SK-N-SH (cell line): ENCODE data around the gene EBF3. TPM values are rescaled to one million over a fixed set of nuclear protein-coding genes. Genes with fewer than 3 reads are reported as not detected.

Source experiments
- CTCF ChIA-PET: fragments of 300-600, 350-600 bp; formaldehyde crosslinking; extraction: SDS; loops from one replicate; lab custom pipeline; 2021; lab: Yijun Ruan, JAX
- POLR2A ChIA-PET: fragments of 350-600 bp; sonication (Branson Sonifier 250); formaldehyde crosslinking; extraction: SDS; loops from one replicate; lab custom pipeline; 2020; ENCODE audit warnings: antibody characterized with exemption, inconsistent platforms; lab: Yijun Ruan, JAX
- DNase-seq: peaks from one replicate; pipeline ENCODE4 v3.0.0; 2012
- H2AFZ ChIP-seq: fragments of 200-600 bp; sonication (generic); 2 replicates; pipeline ENCODE4 v1.8.1; 2016; ENCODE audit warnings: antibody characterized with exemption, mild to moderate bottlenecking, low read depth
- H3F3A ChIP-seq: fragments of 200-600 bp; sonication (generic); replicated peaks from 2 replicates; pipeline ENCODE3; 2016; ENCODE audit warnings: antibody characterized with exemption, mild to moderate bottlenecking; ENCODE audit not compliant: insufficient read depth
- H3K27ac ChIP-seq, 2 experiments: fragments of 200-500 bp in 1 of 2; fragments of 200-600 bp in 1 of 2; sonication (Bioruptor generic) in 1 of 2; sonication (generic), shearing (Covaris generic) in 1 of 2; 2 replicates each; pipeline versions ENCODE4 v1.5.1 to v1.6.1; 2014 to 2016; ENCODE audit warnings: low read depth in 2 of 2, inconsistent platforms in 1 of 2, low read length in 1 of 2, mild to moderate bottlenecking in 1 of 2, mixed read lengths in 1 of 2
- H3K27me3 ChIP-seq: fragments of 200-600 bp; sonication (generic), shearing (Covaris generic); 2 replicates; pipeline ENCODE4 v1.6.1; 2016; ENCODE audit warnings: mixed run types; ENCODE audit not compliant: insufficient read depth
- H3K36me3 ChIP-seq, 2 experiments: fragments of 200-500 bp in 1 of 2; fragments of 200-600 bp in 1 of 2; sonication (Bioruptor generic) in 1 of 2; sonication (generic) in 1 of 2; replicated peaks in 1 of 2; 2 replicates each; pipeline versions ENCODE3 to v1.5.1; 2014 to 2016; ENCODE audit warnings: low read length in 1 of 2, mild to moderate bottlenecking in 1 of 2; ENCODE audit not compliant: insufficient read depth in 2 of 2, control insufficient read depth in 1 of 2
- H3K4me1 ChIP-seq, 2 experiments: fragments of 200-500 bp in 1 of 2; fragments of 200-600 bp in 1 of 2; sonication (Bioruptor generic) in 1 of 2; sonication (generic), shearing (Covaris generic) in 1 of 2; 2 replicates each; pipeline versions ENCODE4 v1.5.1 to v1.6.1; 2014 to 2016; ENCODE audit warnings: low read depth in 1 of 2, low read length in 1 of 2, mixed run types in 1 of 2; ENCODE audit not compliant: insufficient read depth in 2 of 2, control insufficient read depth in 1 of 2
- H3K4me2 ChIP-seq: fragments of 200-600 bp; sonication (generic), shearing (Covaris generic); 2 replicates; pipeline ENCODE4 v1.6.1; 2017; ENCODE audit warnings: mixed run types
- H3K4me3 ChIP-seq, 2 experiments: fragments of 200-500 bp in 1 of 2; fragments of 200-600 bp in 1 of 2; sonication (Bioruptor generic) in 1 of 2; sonication (generic), shearing (Covaris generic) in 1 of 2; 2 replicates each; pipeline versions ENCODE4 v1.5.1 to v1.8.1; 2014 to 2016; ENCODE audit warnings: low read depth in 2 of 2, inconsistent platforms in 1 of 2, low read length in 1 of 2, mild to moderate bottlenecking in 1 of 2, mixed read lengths in 1 of 2, moderate library complexity in 1 of 2
- H3K79me2 ChIP-seq: fragments of 200-600 bp; sonication (generic); 2 replicates; pipeline ENCODE4 v1.8.1; 2017; ENCODE audit warnings: mild to moderate bottlenecking; ENCODE audit not compliant: insufficient read depth
- H3K9ac ChIP-seq: fragments of 200-600 bp; sonication (generic); 2 replicates; pipeline ENCODE4 v1.6.1; 2017; ENCODE audit warnings: mixed run types
- H3K9me2 ChIP-seq: fragments of 200-600 bp; sonication (generic); 2 replicates; pipeline ENCODE4 v1.6.1; 2017; ENCODE audit warnings: mixed run types
- H3K9me3 ChIP-seq: fragments of 200-600 bp; sonication (generic); 2 replicates; pipeline ENCODE4 v1.6.1; 2017; ENCODE audit warnings: mixed run types, mild to moderate bottlenecking, moderate library complexity
- H4K20me1 ChIP-seq: fragments of 200-600 bp; sonication (generic); 2 replicates; pipeline ENCODE4 v1.6.1; 2017; ENCODE audit warnings: mild to moderate bottlenecking, mixed run types; ENCODE audit not compliant: insufficient read depth
- CHD2 ChIP-seq: fragments of 150-350 bp; IDR thresholded peaks from 2 replicates; pipeline ENCODE4 v1.6.1; 2018; ENCODE audit warnings: low read length; ENCODE audit not compliant: partially characterized antibody
- EP300 ChIP-seq, 2 experiments: IDR thresholded peaks; 2 replicates each; pipeline versions ENCODE4 v1.4.0 to v1.6.1; 2012; ENCODE audit warnings: borderline replicate concordance in 1 of 2, low read depth in 1 of 2, low read length in 1 of 2
- EZH2phosphoT487 ChIP-seq: fragments of 200-600 bp; sonication (generic); IDR thresholded peaks from 2 replicates; pipeline ENCODE4 v1.6.1; 2017; ENCODE audit warnings: low read depth, mixed run types, mild to moderate bottlenecking, antibody characterized with exemption, moderate library complexity, borderline replicate concordance
- FOSL2 ChIP-seq: IDR thresholded peaks from 2 replicates; pipeline ENCODE4 v1.4.0; 2012; ENCODE audit warnings: low read depth, mild to moderate bottlenecking, moderate library complexity, borderline replicate concordance
- FOXJ3 ChIP-seq: sonication (generic); formaldehyde crosslinking; IDR thresholded peaks from 2 replicates; pipeline ENCODE4 v1.5.1; 2020; ENCODE audit warnings: mild to moderate bottlenecking, missing genetic modification reagents
- GABPA ChIP-seq: IDR thresholded peaks from 2 replicates; pipeline ENCODE4 v1.4.0; 2012; ENCODE audit warnings: low read depth, mild to moderate bottlenecking
- GATA2 ChIP-seq: sonication (generic); formaldehyde crosslinking; IDR thresholded peaks from 2 replicates; pipeline ENCODE4 v1.5.0; 2020; ENCODE audit warnings: mild to moderate bottlenecking, missing genetic modification reagents
- MAX ChIP-seq: IDR thresholded peaks from 2 replicates; pipeline ENCODE4 v1.4.0; 2012; ENCODE audit warnings: low read depth
- MEF2A ChIP-seq: IDR thresholded peaks from 2 replicates; pipeline ENCODE4 v1.4.0; 2012; ENCODE audit warnings: low read depth, borderline replicate concordance
- MXI1 ChIP-seq: IDR thresholded peaks from 2 replicates; pipeline ENCODE4 v1.6.1; 2012; ENCODE audit warnings: mild to moderate bottlenecking, low read depth, low read length, improper control_type of control experiment
- NFIC ChIP-seq: IDR thresholded peaks from 2 replicates; pipeline ENCODE4 v1.4.0; 2012; ENCODE audit warnings: borderline replicate concordance
- NRF1 ChIP-seq: IDR thresholded peaks from 2 replicates; pipeline ENCODE4 v1.6.1; 2012; ENCODE audit warnings: low read depth, mild to moderate bottlenecking, low read length
- POLR2AphosphoS5 ChIP-seq: IDR thresholded peaks from 2 replicates; pipeline ENCODE4 v1.6.1; 2012; ENCODE audit warnings: low read depth, low read length
- RAD21 ChIP-seq: IDR thresholded peaks from 2 replicates; pipeline ENCODE4 v1.6.1; 2012; ENCODE audit warnings: mild to moderate bottlenecking, low read length
- RXRA ChIP-seq: IDR thresholded peaks from 2 replicates; pipeline ENCODE4 v1.4.0; 2012; ENCODE audit warnings: low read depth, mild to moderate bottlenecking, borderline replicate concordance
- SIN3A ChIP-seq: IDR thresholded peaks from 2 replicates; pipeline ENCODE4 v1.6.1; 2012; ENCODE audit warnings: low read depth, mild to moderate bottlenecking, low read length, moderate library complexity, borderline replicate concordance
- SMC3 ChIP-seq: IDR thresholded peaks from 2 replicates; pipeline ENCODE4 v1.6.1; 2012; ENCODE audit warnings: low read depth, low read length, improper control_type of control experiment
- TAF1 ChIP-seq: IDR thresholded peaks from 2 replicates; pipeline ENCODE4 v1.6.1; 2012; ENCODE audit warnings: low read depth, mild to moderate bottlenecking, low read length, moderate library complexity, borderline replicate concordance
- TCF12 ChIP-seq: IDR thresholded peaks from 2 replicates; pipeline ENCODE4 v1.4.0; 2012
- WGBS: methylation state at CpG from one replicate; pipeline ENCODE4 v1.1.6; 2017; ENCODE audit warnings: low lambda C conversion rate; 5-methylcytosine and 5-hydroxymethylcytosine counted together
- polyA plus RNA-seq, 3 experiments: library from polyadenylated mRNA; depleted of rRNA; stranded (reverse); fragments of >200 nt; gene quantifications; 2 replicates each; pipeline ENCODE4 v1.2.3, GENCODE V29; 2012
- TF ChIP-seq, protein P1 (sequence below): fragments of 150-350 bp; IDR thresholded peaks from 2 replicates; pipeline ENCODE4 v1.6.1; 2016; ENCODE audit warnings: mild to moderate bottlenecking, low read depth, low read length
- TF ChIP-seq, protein P2 (sequence below): fragments of 200-600 bp; sonication (generic); IDR thresholded peaks from 2 replicates; pipeline ENCODE4 v1.6.1; 2017; ENCODE audit warnings: antibody characterized with exemption, mild to moderate bottlenecking, moderate library complexity
- TF ChIP-seq, protein P3 (sequence below): IDR thresholded peaks from 2 replicates; pipeline ENCODE4 v1.6.1; 2012; ENCODE audit warnings: mild to moderate bottlenecking, low read depth, low read length, moderate library complexity

Gene EBF3
- polyA plus RNA-seq, 1 of the 3 experiments (the other 2 are of a cell fraction) = not detected

DNA sequence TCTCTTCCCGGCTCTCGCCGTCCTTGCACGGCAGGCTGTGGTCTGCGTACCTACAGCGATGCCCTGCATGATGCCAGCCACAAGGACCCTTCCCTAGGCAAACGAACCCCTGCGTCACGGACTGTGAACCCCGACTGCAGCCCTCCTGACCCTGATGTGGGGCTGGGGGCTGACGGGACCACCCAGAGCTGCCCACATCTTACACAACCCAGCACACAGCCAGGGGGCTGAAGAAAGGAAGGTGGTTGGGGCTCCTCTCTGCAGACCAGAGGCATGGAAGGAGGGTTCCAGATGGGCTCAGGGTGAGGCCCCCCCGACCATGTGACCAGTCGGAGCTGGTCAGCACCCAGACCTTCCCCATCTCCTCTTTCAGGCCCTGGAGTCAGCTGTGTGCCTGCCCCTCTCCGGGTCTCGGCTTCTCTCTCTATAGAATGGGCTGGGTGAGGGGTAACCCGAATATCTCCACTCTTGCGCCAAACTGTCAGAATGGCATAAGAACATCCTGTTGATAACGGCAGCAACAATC is 41.4 kb downstream of the EBF3 start:
- Histone ChIP-seq H3K4me2 (no peak overlapping the region), H3K4me3 (no peak overlapping the region), H3K9ac (no peak overlapping the region), H3K79me2 (no peaks in the 10 kb centered on the region), H4K20me1 (no peaks in the 10 kb centered on the region), H3K27me3 (no peaks in the 10 kb centered on the region), H3K9me2 (no peaks in the 10 kb centered on the region), H3K9me3 (no peaks in the 10 kb centered on the region), H3K36me3 (no peaks in the 10 kb centered on the region), H3K27ac (no peak overlapping the region), H2AFZ (no peak overlapping the region), H3F3A (no peaks in the 10 kb centered on the region), H3K4me1 (no peaks in the 10 kb centered on the region)
- CTCF ChIA-PET = interaction anchor here (0.8 kb wide), 1 partner anchor 46 kb away, joined by 3 read pairs; no protein-coding TSS in a partner anchor
- DNase-seq = no peak
- no peak for TF ChIP-seq MEF2A
- no peak for TF ChIP-seq TAF1
- no peak for TF ChIP-seq EZH2phosphoT487
- no peak for TF ChIP-seq SIN3A
- no peak for TF ChIP-seq NFIC
- TF ChIP-seq RAD21 = no peak
- TF ChIP-seq NRF1 = no peak
- no peak for TF ChIP-seq GATA2
- TF ChIP-seq MXI1 = no peak
- TF ChIP-seq, protein P1, sequence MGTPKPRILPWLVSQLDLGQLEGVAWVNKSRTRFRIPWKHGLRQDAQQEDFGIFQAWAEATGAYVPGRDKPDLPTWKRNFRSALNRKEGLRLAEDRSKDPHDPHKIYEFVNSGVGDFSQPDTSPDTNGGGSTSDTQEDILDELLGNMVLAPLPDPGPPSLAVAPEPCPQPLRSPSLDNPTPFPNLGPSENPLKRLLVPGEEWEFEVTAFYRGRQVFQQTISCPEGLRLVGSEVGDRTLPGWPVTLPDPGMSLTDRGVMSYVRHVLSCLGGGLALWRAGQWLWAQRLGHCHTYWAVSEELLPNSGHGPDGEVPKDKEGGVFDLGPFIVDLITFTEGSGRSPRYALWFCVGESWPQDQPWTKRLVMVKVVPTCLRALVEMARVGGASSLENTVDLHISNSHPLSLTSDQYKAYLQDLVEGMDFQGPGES = no peak
- TF ChIP-seq MAX = no peak
- TF ChIP-seq FOXJ3 (CRISPR knock-in tag) = no peak
- no peak for TF ChIP-seq TCF12
- no peak for TF ChIP-seq GABPA
- TF ChIP-seq POLR2AphosphoS5 = no peak
- 61% methylated on average over 16 of the region's 18 CpGs for WGBS
- POLR2A ChIA-PET = no interaction called here

DNA sequence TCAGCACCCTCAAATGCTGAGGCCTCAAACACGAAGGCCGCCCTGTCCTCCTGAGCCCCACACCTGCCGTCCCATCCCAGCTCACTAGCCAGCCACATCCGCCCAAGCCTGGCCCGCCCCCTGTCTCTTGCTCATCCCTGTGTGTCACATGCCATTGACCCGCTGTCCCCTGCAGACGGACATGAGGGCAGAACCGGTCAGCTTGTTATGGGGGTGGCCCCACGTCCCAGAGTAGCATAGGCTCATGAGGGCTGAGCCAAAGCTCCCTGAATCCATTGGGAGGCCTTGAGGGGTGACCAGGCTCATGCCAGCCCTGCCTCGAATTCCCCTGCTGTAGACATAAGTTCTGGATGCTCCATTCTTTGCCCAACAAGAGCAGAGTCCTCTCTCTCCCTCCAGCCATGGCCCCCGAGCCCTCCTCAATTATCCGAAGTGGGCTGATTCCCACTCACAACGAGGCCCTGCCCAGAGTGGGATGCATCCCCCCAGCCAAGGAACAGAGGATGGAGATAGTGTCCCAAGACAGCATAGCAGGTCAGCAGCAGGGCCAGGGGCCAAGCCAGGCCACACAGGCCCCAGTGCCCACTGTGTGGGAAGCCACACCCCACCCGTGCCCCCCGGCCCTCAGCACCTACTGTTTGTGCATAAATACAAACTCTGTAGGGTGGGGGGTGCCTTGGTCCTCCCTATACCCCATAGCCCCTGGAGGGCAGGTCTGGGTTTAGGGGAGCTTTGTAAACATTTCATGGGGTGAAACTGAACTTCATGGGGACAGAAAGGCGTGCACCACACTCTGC is 42.1 kb downstream of the EBF3 start:
- no peak for DNase-seq
- CTCF ChIA-PET = no interaction called here
- H3F3A ChIP-seq = no peaks in the 10 kb centered on the region
- H3K9ac ChIP-seq = no peak overlapping the region
- WGBS = 62% methylated on average over 8 of the region's 16 CpGs
- H3K27ac ChIP-seq = no peak overlapping the region
- no peaks in the 10 kb centered on the region for H3K9me2 ChIP-seq
- no peak overlapping the region for H3K4me2 ChIP-seq
- no peaks in the 10 kb centered on the region for H3K9me3 ChIP-seq
- no peaks in the 10 kb centered on the region for H3K27me3 ChIP-seq
- H3K4me1 ChIP-seq = no peaks in the 10 kb centered on the region
- no peaks in the 10 kb centered on the region for H3K79me2 ChIP-seq
- H3K36me3 ChIP-seq = no peaks in the 10 kb centered on the region
- no peak overlapping the region for H3K4me3 ChIP-seq
- no peak overlapping the region for H2AFZ ChIP-seq
- no peaks in the 10 kb centered on the region for H4K20me1 ChIP-seq
- POLR2A ChIA-PET = no interaction called here
- TF ChIP-seq, protein P2, sequence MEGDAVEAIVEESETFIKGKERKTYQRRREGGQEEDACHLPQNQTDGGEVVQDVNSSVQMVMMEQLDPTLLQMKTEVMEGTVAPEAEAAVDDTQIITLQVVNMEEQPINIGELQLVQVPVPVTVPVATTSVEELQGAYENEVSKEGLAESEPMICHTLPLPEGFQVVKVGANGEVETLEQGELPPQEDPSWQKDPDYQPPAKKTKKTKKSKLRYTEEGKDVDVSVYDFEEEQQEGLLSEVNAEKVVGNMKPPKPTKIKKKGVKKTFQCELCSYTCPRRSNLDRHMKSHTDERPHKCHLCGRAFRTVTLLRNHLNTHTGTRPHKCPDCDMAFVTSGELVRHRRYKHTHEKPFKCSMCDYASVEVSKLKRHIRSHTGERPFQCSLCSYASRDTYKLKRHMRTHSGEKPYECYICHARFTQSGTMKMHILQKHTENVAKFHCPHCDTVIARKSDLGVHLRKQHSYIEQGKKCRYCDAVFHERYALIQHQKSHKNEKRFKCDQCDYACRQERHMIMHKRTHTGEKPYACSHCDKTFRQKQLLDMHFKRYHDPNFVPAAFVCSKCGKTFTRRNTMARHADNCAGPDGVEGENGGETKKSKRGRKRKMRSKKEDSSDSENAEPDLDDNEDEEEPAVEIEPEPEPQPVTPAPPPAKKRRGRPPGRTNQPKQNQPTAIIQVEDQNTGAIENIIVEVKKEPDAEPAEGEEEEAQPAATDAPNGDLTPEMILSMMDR = no peak
- TF ChIP-seq, protein P3, sequence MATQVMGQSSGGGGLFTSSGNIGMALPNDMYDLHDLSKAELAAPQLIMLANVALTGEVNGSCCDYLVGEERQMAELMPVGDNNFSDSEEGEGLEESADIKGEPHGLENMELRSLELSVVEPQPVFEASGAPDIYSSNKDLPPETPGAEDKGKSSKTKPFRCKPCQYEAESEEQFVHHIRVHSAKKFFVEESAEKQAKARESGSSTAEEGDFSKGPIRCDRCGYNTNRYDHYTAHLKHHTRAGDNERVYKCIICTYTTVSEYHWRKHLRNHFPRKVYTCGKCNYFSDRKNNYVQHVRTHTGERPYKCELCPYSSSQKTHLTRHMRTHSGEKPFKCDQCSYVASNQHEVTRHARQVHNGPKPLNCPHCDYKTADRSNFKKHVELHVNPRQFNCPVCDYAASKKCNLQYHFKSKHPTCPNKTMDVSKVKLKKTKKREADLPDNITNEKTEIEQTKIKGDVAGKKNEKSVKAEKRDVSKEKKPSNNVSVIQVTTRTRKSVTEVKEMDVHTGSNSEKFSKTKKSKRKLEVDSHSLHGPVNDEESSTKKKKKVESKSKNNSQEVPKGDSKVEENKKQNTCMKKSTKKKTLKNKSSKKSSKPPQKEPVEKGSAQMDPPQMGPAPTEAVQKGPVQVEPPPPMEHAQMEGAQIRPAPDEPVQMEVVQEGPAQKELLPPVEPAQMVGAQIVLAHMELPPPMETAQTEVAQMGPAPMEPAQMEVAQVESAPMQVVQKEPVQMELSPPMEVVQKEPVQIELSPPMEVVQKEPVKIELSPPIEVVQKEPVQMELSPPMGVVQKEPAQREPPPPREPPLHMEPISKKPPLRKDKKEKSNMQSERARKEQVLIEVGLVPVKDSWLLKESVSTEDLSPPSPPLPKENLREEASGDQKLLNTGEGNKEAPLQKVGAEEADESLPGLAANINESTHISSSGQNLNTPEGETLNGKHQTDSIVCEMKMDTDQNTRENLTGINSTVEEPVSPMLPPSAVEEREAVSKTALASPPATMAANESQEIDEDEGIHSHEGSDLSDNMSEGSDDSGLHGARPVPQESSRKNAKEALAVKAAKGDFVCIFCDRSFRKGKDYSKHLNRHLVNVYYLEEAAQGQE = no peak
- TF ChIP-seq FOSL2 (no peak), RXRA (no peak), EP300 (IDR thresholded peaks at IDR 0.05; ENCODE audit: borderline replicate concordance in 1 of 2, low read depth in 1 of 2, low read length in 1 of 2) (no peak), NFIC (no peak), SMC3 (no peak), TAF1 (no peak), CHD2 (no peak)
